ENCODE results near the gene PSD2.

Gene PSD2

GRCh38 chr5:139893873-139894272, 98.3 kb downstream of the PSD2 start:
- DNase-seq (ENCODE audit: low read depth) = no peak
- TF ChIP-seq CTCF (conservative IDR thresholded peaks at IDR 0.05; ENCODE audit: low read depth, low read length) = no peak
- H3K4me3 ChIP-seq (ENCODE audit: low read depth, low read length) = no peak overlapping the region
